Measurements from ENCODE around the gene ACOX3.

The ACOX3 gene

GRCh38 chr4:8411351-8412180, 29.0 kb downstream of the ACOX3 start:
- no peak for DNase-seq (ENCODE audit: low read depth)
- H3K4me3 ChIP-seq (ENCODE audit: low read depth, low read length) = no peak overlapping the region
- no peak for TF ChIP-seq CTCF (IDR thresholded peaks at IDR 0.05; ENCODE audit: low read depth, low read length, missing control alignments)

GRCh38 chr4:8410641-8411271, 29.8 kb downstream of the ACOX3 start:
- H3K4me3 ChIP-seq (ENCODE audit: low read depth, low read length) = no peak overlapping the region
- no peak for DNase-seq (ENCODE audit: low read depth)
- no peak for TF ChIP-seq CTCF (IDR thresholded peaks at IDR 0.05; ENCODE audit: low read depth, low read length, missing control alignments)

GRCh38 chr4:8410066-8410625, 30.4 kb downstream of the ACOX3 start:
- no peak for TF ChIP-seq CTCF (IDR thresholded peaks at IDR 0.05; ENCODE audit: low read depth, low read length, missing control alignments)
- H3K4me3 ChIP-seq (ENCODE audit: low read depth, low read length) = no peak overlapping the region
- no peak for DNase-seq (ENCODE audit: low read depth)

GRCh38 chr4:8409264-8410065, 31.1 kb downstream of the ACOX3 start:
- TF ChIP-seq CTCF (IDR thresholded peaks at IDR 0.05; ENCODE audit: low read depth, low read length, missing control alignments) = no peak
- no peak overlapping the region for H3K4me3 ChIP-seq (ENCODE audit: low read depth, low read length)
- DNase-seq (ENCODE audit: low read depth) = no peak

- DNase-seq (ENCODE audit: low read depth) = no peak
- TF ChIP-seq CTCF (IDR thresholded peaks at IDR 0.05; ENCODE audit: low read depth, low read length, missing control alignments) = no peak
- H3K4me3 ChIP-seq (ENCODE audit: low read depth, low read length) = no peak overlapping the region
These were observed 32.8 kb downstream of the ACOX3 start for GRCh38 chr4:8407756-8408155.

- no peak for TF ChIP-seq CTCF (IDR thresholded peaks at IDR 0.05; ENCODE audit: low read depth, low read length, missing control alignments)
- no peak for DNase-seq (ENCODE audit: low read depth)
- H3K4me3 ChIP-seq (ENCODE audit: low read depth, low read length) = no peak overlapping the region
These were observed 33.2 kb downstream of the ACOX3 start for GRCh38 chr4:8407316-8407715.
